H1 (cell line): Measurements from ENCODE around the gene VSNL1. TPM values are rescaled to one million over a fixed set of nuclear protein-coding genes. Genes with fewer than 3 reads are reported as not detected.

Source experiments
- CTCF ChIA-PET: fragments of 300-600 bp; sonication (Branson Sonifier 250); formaldehyde crosslinking; loops from one replicate; lab custom pipeline; 2021; ENCODE audit not compliant: partially characterized antibody; lab: Charles Lee
- POLR2A ChIA-PET: fragments of 300-600 bp; sonication (Branson Sonifier 250); formaldehyde crosslinking; loops from one replicate; lab custom pipeline; 2021; ENCODE audit warnings: inconsistent platforms; ENCODE audit not compliant: partially characterized antibody; lab: Charles Lee
- DNase-seq, 2 experiments: peaks; one replicate each; pipeline versions ENCODE4 v3.0.0 to v3.0.0-alpha.2; 2010 to 2022; ENCODE audit warnings: low spot score in 2 of 2, low read depth in 1 of 2, mixed read lengths in 1 of 2
- FAIRE-seq: peaks from 2 replicates; lab custom pipeline; 2011; peaks lifted over from hg19 to GRCh38; lab: Jason Lieb, UNC
- H2AFZ ChIP-seq: 2 replicates; pipeline ENCODE4 v1.8.1; 2012; ENCODE audit warnings: low read length, inconsistent platforms
- H2AK5ac ChIP-seq: 2 replicates; pipeline ENCODE4 v1.6.1; 2013; ENCODE audit warnings: low read depth, low read length
- H2BK120ac ChIP-seq: replicated peaks from 2 replicates; pipeline ENCODE3; 2013; ENCODE audit warnings: low read depth, low read length, inconsistent platforms
- H2BK12ac ChIP-seq: 2 replicates; pipeline ENCODE4 v1.6.1; 2013; ENCODE audit warnings: low read depth, low read length
- H2BK15ac ChIP-seq: 2 replicates; pipeline ENCODE4 v1.6.1; 2013; ENCODE audit warnings: low read length
- H2BK20ac ChIP-seq: 2 replicates; pipeline ENCODE4 v1.6.1; 2013; ENCODE audit warnings: low read length
- H2BK5ac ChIP-seq: 2 replicates; pipeline ENCODE4 v1.6.1; 2013; ENCODE audit warnings: low read depth, low read length
- H3K14ac ChIP-seq: 2 replicates; pipeline ENCODE4 v1.6.1; 2013; ENCODE audit warnings: inconsistent platforms; ENCODE audit not compliant: insufficient read length
- H3K18ac ChIP-seq: 2 replicates; pipeline ENCODE4 v1.6.1; 2013; ENCODE audit warnings: low read length; ENCODE audit errors: extremely low read depth
- H3K23ac ChIP-seq: 2 replicates; pipeline ENCODE4 v1.6.1; 2013; ENCODE audit warnings: inconsistent platforms; ENCODE audit not compliant: insufficient read length
- H3K23me2 ChIP-seq: 2 replicates; pipeline ENCODE4 v1.6.1; 2013; ENCODE audit warnings: low read depth, low read length
- H3K27ac ChIP-seq: 2 replicates; pipeline ENCODE4 v1.6.1; 2011; ENCODE audit warnings: low read depth, low read length, inconsistent platforms
- H3K27me3 ChIP-seq, 4 experiments: replicated peaks in 1 of 4; 1 replicate in 1 of 4; 2 replicates in 3 of 4; pipeline versions ENCODE4 v1.6.1 to v1.8.1; 2011 to 2013; ENCODE audit warnings: low read length in 3 of 4, mild to moderate bottlenecking in 3 of 4, inconsistent platforms in 2 of 4, mixed read lengths in 2 of 4, moderate library complexity in 1 of 4; ENCODE audit not compliant: control insufficient read depth in 3 of 4, insufficient read depth in 3 of 4; ENCODE audit errors: extremely low read depth in 1 of 4
- H3K36me3 ChIP-seq, 4 experiments: 2 replicates each; pipeline versions ENCODE4 v1.6.1 to v1.8.1; 2011 to 2013; ENCODE audit warnings: mild to moderate bottlenecking in 4 of 4, low read length in 3 of 4, moderate library complexity in 2 of 4, control low read depth in 1 of 4, inconsistent platforms in 1 of 4; ENCODE audit not compliant: insufficient read depth in 4 of 4, control insufficient read depth in 2 of 4
- H3K4ac ChIP-seq: replicated peaks from 2 replicates; pipeline ENCODE3; 2013; ENCODE audit warnings: low read length, low read depth, mixed read lengths, inconsistent platforms; ENCODE audit not compliant: insufficient read length
- H3K4me1 ChIP-seq, 4 experiments: replicated peaks in 1 of 4; 1 replicate in 1 of 4; 2 replicates in 3 of 4; pipeline versions ENCODE4 v1.6.1 to v1.8.1; 2011 to 2013; ENCODE audit warnings: low read length in 3 of 4, inconsistent platforms in 2 of 4, mixed read lengths in 1 of 4; ENCODE audit not compliant: insufficient read depth in 4 of 4, control insufficient read depth in 3 of 4
- H3K4me2 ChIP-seq, 2 experiments: 2 replicates each; pipeline versions ENCODE4 v1.6.1 to v1.8.1; 2011 to 2013; ENCODE audit warnings: low read depth in 2 of 2, low read length in 2 of 2, control low read depth in 1 of 2, inconsistent platforms in 1 of 2, mild to moderate bottlenecking in 1 of 2; ENCODE audit not compliant: insufficient read depth in 1 of 2
- H3K4me3 ChIP-seq, 4 experiments: fragments of 200-600, 300-600 bp in 1 of 4; sonication (generic), shearing (Covaris generic), sonication (Bioruptor Twin) in 1 of 4; 2 replicates each; pipeline versions ENCODE4 v1.5.1 to v1.8.1; 2011 to 2016; ENCODE audit warnings: low read length in 4 of 4, low read depth in 3 of 4, control low read depth in 2 of 4, inconsistent platforms in 2 of 4, mild to moderate bottlenecking in 2 of 4, mixed read lengths in 1 of 4, moderate library complexity in 1 of 4; ENCODE audit not compliant: insufficient read depth in 2 of 4; ENCODE audit errors: extremely low read depth in 1 of 4
- H3K56ac ChIP-seq: replicated peaks from 2 replicates; pipeline ENCODE3; 2013; ENCODE audit warnings: low read depth, mild to moderate bottlenecking, mixed read lengths, low read length, inconsistent platforms; ENCODE audit not compliant: insufficient read length
- H3K79me1 ChIP-seq: 2 replicates; pipeline ENCODE4 v1.6.1; 2013; ENCODE audit warnings: low read depth, low read length, control low read depth
- H3K79me2 ChIP-seq, 2 experiments: 2 replicates each; pipeline versions ENCODE4 v1.6.1 to v1.8.1; 2012 to 2013; ENCODE audit warnings: low read length in 2 of 2, mild to moderate bottlenecking in 2 of 2, inconsistent platforms in 1 of 2; ENCODE audit not compliant: insufficient read depth in 2 of 2, control insufficient read depth in 1 of 2
- H3K9ac ChIP-seq, 4 experiments: replicated peaks in 1 of 4; 1 replicate in 1 of 4; 2 replicates in 3 of 4; pipeline versions ENCODE4 v1.6.1 to v1.8.1; 2011 to 2013; ENCODE audit warnings: low read depth in 3 of 4, low read length in 3 of 4, control low read depth in 2 of 4, mild to moderate bottlenecking in 2 of 4, moderate library complexity in 2 of 4, inconsistent platforms in 1 of 4; ENCODE audit errors: extremely low read depth in 1 of 4
- H3K9me3 ChIP-seq, 2 experiments: 2 replicates each; pipeline versions ENCODE4 v1.6.1 to v1.8.1; 2012 to 2013; ENCODE audit warnings: mild to moderate bottlenecking in 2 of 2, moderate library complexity in 2 of 2, control low read depth in 1 of 2, inconsistent platforms in 1 of 2, low read depth in 1 of 2, low read length in 1 of 2, mixed read lengths in 1 of 2; ENCODE audit not compliant: insufficient read depth in 2 of 2
- H4K20me1 ChIP-seq, 2 experiments: replicated peaks in 1 of 2; 2 replicates each; pipeline versions ENCODE3 to v1.8.1; 2011 to 2013; ENCODE audit warnings: inconsistent platforms in 2 of 2, low read length in 2 of 2, mild to moderate bottlenecking in 1 of 2; ENCODE audit not compliant: insufficient read depth in 2 of 2, control insufficient read depth in 1 of 2
- H4K5ac ChIP-seq: 2 replicates; pipeline ENCODE4 v1.6.1; 2013; ENCODE audit warnings: low read length, low read depth, mixed read lengths, inconsistent platforms; ENCODE audit not compliant: insufficient read length
- H4K8ac ChIP-seq: 2 replicates; pipeline ENCODE4 v1.8.0; 2013; ENCODE audit warnings: mild to moderate bottlenecking, moderate library complexity, low read length, inconsistent platforms; ENCODE audit not compliant: insufficient read depth; ENCODE audit errors: extremely low read depth
- H4K91ac ChIP-seq: replicated peaks from 2 replicates; pipeline ENCODE3; 2013; ENCODE audit warnings: low read length, mixed read lengths, inconsistent platforms; ENCODE audit not compliant: insufficient read length
- BCL11A ChIP-seq, 2 experiments: IDR thresholded peaks; one replicate each; pipeline ENCODE4 v1.6.1; 2011; ENCODE audit warnings: low read depth in 2 of 2, low read length in 2 of 2, mild to moderate bottlenecking in 2 of 2
- CHD1 ChIP-seq: IDR thresholded peaks from 2 replicates; pipeline ENCODE4 v1.6.1; 2012; ENCODE audit warnings: low read depth, low read length, improper control_type of control experiment
- HDAC2 ChIP-seq, 2 experiments: fragments of 300-600 bp in 1 of 2; sonication (generic) in 1 of 2; IDR thresholded peaks; 2 replicates each; pipeline ENCODE4 v1.6.1; 2011 to 2012; ENCODE audit warnings: low read depth in 2 of 2, low read length in 2 of 2, mild to moderate bottlenecking in 2 of 2, moderate library complexity in 2 of 2, borderline replicate concordance in 1 of 2, inconsistent platforms in 1 of 2
- NANOG ChIP-seq: IDR thresholded peaks from 2 replicates; pipeline ENCODE4 v1.6.1; 2011; ENCODE audit warnings: low read length, low read depth, mild to moderate bottlenecking, inconsistent platforms; ENCODE audit not compliant: insufficient read depth, poor library complexity, severe bottlenecking
- POLR2AphosphoS5 ChIP-seq: IDR thresholded peaks from 2 replicates; pipeline ENCODE4 v1.6.1; 2011; ENCODE audit warnings: low read depth, low read length
- POU5F1 ChIP-seq: IDR thresholded peaks from 2 replicates; pipeline ENCODE4 v1.6.1; 2011; ENCODE audit warnings: low read depth, mild to moderate bottlenecking, low read length, moderate library complexity
- SIN3A ChIP-seq, 2 experiments: IDR thresholded peaks in 1 of 2; conservative IDR thresholded peaks in 1 of 2; 2 replicates each; pipeline ENCODE4 v1.6.1; 2011 to 2012; ENCODE audit warnings: low read length in 2 of 2, improper control_type of control experiment in 1 of 2, low read depth in 1 of 2, mild to moderate bottlenecking in 1 of 2
- TEAD4 ChIP-seq: IDR thresholded peaks from 2 replicates; pipeline ENCODE4 v1.6.1; 2012; ENCODE audit warnings: low read depth, low read length, inconsistent platforms, mixed read lengths
- WGBS, 2 experiments: shearing (Covaris generic) in 1 of 2; methylation state at CpG; one replicate each; pipeline versions ENCODE4 v1.1.6 to v1.1.7; 2013 to 2015; ENCODE audit warnings: low lambda C conversion rate in 2 of 2, mixed read lengths in 2 of 2, inconsistent platforms in 1 of 2, low coverage in 1 of 2, missing lambda C conversion rate in 1 of 2; ENCODE audit not compliant: insufficient replicate concordance in 2 of 2, insufficient coverage in 1 of 2, insufficient read length in 1 of 2; ENCODE audit errors: extremely low coverage in 1 of 2, missing lambda C conversion rate in 1 of 2; 5-methylcytosine and 5-hydroxymethylcytosine counted together
- polyA plus RNA-seq, 7 experiments: library from polyadenylated mRNA; depleted of rRNA in 3 of 7; stranded (reverse) in 5 of 7; unstranded in 2 of 7; fragments of >200 nt in 5 of 7; fragments of 200-250 nt in 2 of 7; gene quantifications; 1 replicate in 5 of 7; 2 replicates in 1 of 7; 4 replicates in 1 of 7; pipeline versions ENCODE4 v1.2.1 to v1.2.3, GENCODE V29; 2011 to 2013; ENCODE audit warnings: missing spikeins in 2 of 7, mixed read lengths in 2 of 7
- total RNA-seq: library from RNA; stranded (reverse); fragmentation: NEBNext Ultra II Directional; extraction: Animal tissue kit (Norgen Biotek cat#: 25700); gene quantifications from 2 replicates; pipeline ENCODE4 v1.2.1, GENCODE V29; 2021
- TF ChIP-seq, protein P1 (sequence below): IDR thresholded peaks from 2 replicates; pipeline ENCODE4 v1.6.1; 2012; ENCODE audit warnings: low read length, inconsistent platforms

The VSNL1 gene
- total and polyA plus RNA-seq, 2 of the 8 experiments (the other 6 are each of a cell fraction or from before 2014, with no cell fraction given): 49.4 to 108 TPM

DNA sequence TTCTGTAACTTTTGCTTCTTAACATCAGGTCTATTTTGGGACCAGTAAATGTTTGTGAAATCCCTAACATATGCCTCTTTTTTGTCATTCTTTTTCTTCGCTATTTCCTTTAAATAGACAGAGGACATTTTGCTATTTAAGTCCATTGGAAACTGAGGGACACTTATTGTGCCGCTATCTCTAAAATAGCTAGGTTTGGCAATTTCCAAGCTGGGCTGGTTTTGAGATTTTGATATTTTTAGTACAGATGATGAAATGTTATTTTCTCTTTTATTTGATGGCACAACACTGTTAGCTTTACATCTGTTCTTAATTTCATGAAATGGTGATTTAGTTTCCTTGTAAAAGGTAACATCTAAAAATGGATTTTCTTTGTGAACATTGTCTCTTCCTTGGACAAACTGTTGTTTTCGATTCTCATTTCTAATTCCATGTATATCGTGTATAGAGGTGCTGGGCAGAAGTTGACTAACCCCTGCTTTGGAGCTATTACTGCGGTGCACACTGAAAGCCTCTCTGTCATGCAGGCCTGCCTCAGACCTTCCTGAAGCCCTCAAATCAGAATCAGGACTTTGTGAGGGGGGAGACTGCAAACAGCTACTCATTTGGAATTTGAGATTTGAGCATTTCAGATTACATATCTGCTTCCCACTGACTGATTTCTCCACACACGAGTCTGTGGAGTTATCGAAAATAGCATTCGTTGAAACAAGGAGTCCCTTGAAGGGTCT is 22.9 kb upstream of the VSNL1 start:
- Histone ChIP-seq H3K4me2 (peak overlapping the region; percentile 77 to 85), H2AK5ac (no peak overlapping the region), H2AFZ (peak overlapping the region; percentile 60; the same call in 1 of the 2 replicates), H3K14ac (no peak overlapping the region), H3K9me3 (no peaks in the 10 kb centered on the region), H2BK20ac (no peak overlapping the region), H4K8ac (no peak overlapping the region), H2BK5ac (no peak overlapping the region), H4K20me1 (no peaks in the 10 kb centered on the region), H3K23me2 (no peaks in the 10 kb centered on the region), H3K23ac (no peak overlapping the region), H3K4me1 (peaks cover 0 to 4% (median 1%) of the 10 kb centered on the region in 4 experiments; a peak in 3 of 7 replicates), H3K4ac (no peak overlapping the region), H4K5ac (no peak overlapping the region), H3K9ac (peak overlapping the region in 2 of 4 experiments; percentile 26 to 42; a peak in 4 of 7 replicates), H3K4me3 (peak overlapping the region; percentile 39 to 75 (median 64)), H3K56ac (no peak overlapping the region), H2BK15ac (no peak overlapping the region), H2BK12ac (no peak overlapping the region), H3K36me3 (no peaks in the 10 kb centered on the region), H3K79me2 (no peaks in the 10 kb centered on the region), H2BK120ac (no peak overlapping the region), H4K91ac (no peak overlapping the region), H3K27ac (no peak overlapping the region), H3K18ac (no peak overlapping the region; the same call in 1 of the 2 replicates), H3K27me3 (peaks cover 0 to 2% (median 0%) of the 10 kb centered on the region in 4 experiments; a peak in 1 of 7 replicates), H3K79me1 (no peaks in the 10 kb centered on the region)
- DNase-seq: no peak
- no peak for FAIRE-seq
- 41% methylated on average over 8 of the region's 8 CpGs; no CpG with 5 or more reads in 1 of the 2 experiments for WGBS, 2 experiments
- ChIA-PET POLR2A (interaction anchor here (0.5 to 1.6 kb wide), 5 partner anchors 9 to 939 kb away, joined by 3 to 11 read pairs (median 4); partner anchors contain the start of gene VSNL1), CTCF (interaction anchor here (0.7 kb wide), 1 partner anchor 17 kb away, joined by 3 read pairs; no protein-coding TSS in a partner anchor)
- TF ChIP-seq BCL11A (IDR thresholded peaks at IDR 0.05; ENCODE audit: low read depth in 2 of 2, low read length in 2 of 2) (no peak), HDAC2 (IDR thresholded peaks at IDR 0.05; ENCODE audit: borderline replicate concordance in 1 of 2, low read depth in 2 of 2, low read length in 2 of 2) (no peak), POLR2AphosphoS5 (no peak), POU5F1 (no peak), CHD1 (no peak), TEAD4 (no peak), SIN3A (conservative IDR thresholded peaks at IDR 0.05 in 1 of 2, IDR thresholded peaks at IDR 0.05 in 1 of 2; ENCODE audit: low read depth in 1 of 2, low read length in 2 of 2) (no peak), NANOG (no peak)
- TF ChIP-seq, protein P1, sequence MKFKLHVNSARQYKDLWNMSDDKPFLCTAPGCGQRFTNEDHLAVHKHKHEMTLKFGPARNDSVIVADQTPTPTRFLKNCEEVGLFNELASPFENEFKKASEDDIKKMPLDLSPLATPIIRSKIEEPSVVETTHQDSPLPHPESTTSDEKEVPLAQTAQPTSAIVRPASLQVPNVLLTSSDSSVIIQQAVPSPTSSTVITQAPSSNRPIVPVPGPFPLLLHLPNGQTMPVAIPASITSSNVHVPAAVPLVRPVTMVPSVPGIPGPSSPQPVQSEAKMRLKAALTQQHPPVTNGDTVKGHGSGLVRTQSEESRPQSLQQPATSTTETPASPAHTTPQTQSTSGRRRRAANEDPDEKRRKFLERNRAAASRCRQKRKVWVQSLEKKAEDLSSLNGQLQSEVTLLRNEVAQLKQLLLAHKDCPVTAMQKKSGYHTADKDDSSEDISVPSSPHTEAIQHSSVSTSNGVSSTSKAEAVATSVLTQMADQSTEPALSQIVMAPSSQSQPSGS: no peak
